HepG2 (cell line): ENCODE results near the gene RNF4. TPM values are rescaled to one million over a fixed set of nuclear protein-coding genes. Genes with fewer than 3 reads are reported as not detected.

Experiments
- IRF1 ChIP-seq: sonication (generic); formaldehyde crosslinking; IDR thresholded peaks from 2 replicates; pipeline ENCODE4 v1.4.0; 2020; ENCODE audit warnings: low read depth, mild to moderate bottlenecking, missing genetic modification reagents
- ZNF318 ChIP-seq: sonication (generic); formaldehyde crosslinking; IDR thresholded peaks from 2 replicates; pipeline ENCODE4 v1.4.0; 2020; ENCODE audit warnings: mild to moderate bottlenecking, missing genetic modification reagents
- polyA plus RNA-seq, 8 experiments: library from polyadenylated mRNA; depleted of rRNA in 3 of 8; stranded (reverse) in 7 of 8; unstranded in 1 of 8; fragments of >200 nt; fragmentation: Illumina TruSeq in 4 of 8; extraction: Trizol in 4 of 8; gene quantifications; 2 replicates each; pipeline versions ENCODE4 v1.2.1 to v1.2.3, GENCODE V29; 2011 to 2016; ENCODE audit warnings: low read depth in 4 of 8, missing spikeins in 1 of 8, mixed read lengths in 1 of 8; ENCODE audit not compliant: insufficient read depth in 1 of 8
- total RNA-seq, 5 experiments: library from RNA; depleted of rRNA; stranded (reverse); fragments of >200 nt; fragmentation: Illumina TruSeq; extraction: Trizol; gene quantifications; 2 replicates each; pipeline ENCODE4 v1.2.3, GENCODE V29; 2016; ENCODE audit warnings: low read depth in 1 of 5

The RNF4 gene
- total and polyA plus RNA-seq, 2 of the 13 experiments (the other 11 are each of a cell fraction or from before 2014, with no cell fraction given), result 38.1 to 45.1 TPM

DNA sequence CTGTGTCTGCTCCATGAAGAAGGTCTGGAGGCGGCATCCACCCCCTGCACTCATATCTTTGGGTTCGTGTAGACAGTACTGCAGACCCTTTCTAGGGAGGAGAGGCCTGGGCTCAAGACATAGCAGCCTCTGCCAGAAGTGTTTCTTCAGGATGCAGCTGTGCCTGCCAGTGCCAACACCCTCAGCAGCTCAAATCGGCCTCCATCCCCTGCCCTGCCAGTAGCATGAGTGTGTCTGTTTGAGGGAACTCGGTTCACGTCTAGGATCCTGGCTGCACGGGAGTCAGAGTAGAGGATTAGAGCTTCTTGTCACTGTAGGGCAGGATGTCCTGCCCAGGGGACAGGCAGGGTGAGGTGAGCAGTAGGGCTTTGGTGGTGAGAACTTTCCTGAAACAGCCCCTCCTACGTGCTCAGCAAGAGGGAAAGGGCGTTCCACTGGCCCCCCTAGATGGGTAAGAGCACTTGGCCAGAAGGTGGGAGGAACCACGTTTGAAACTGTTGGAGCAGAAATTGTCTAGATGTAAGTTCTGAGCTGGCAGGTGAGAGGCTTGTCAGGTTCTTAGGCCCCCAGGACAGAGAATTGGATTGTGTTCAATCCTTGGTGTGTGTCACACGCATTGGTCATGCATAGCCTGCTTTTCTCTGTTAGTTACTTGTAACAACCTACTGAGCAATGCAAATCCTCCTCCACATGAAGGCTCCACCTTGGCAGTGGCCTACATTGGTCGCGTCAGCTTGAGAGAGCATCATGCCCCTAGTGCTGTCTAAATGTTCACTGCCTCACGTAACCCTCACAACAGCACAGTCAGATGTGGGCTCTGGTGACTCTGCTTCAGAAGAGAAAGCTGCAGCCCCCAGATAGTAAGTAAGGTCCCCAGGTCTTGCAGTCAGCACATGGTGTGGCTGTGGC, 41.7 kb downstream of the RNF4 start (continued):
- TF ChIP-seq ZNF318 (CRISPR knock-in tag), result no peak
- no peak for TF ChIP-seq IRF1
